ENCODE measurements around the gene TMEM161A. TPM values are rescaled to one million over a fixed set of nuclear protein-coding genes. Genes with fewer than 3 reads are reported as not detected.

Gene TMEM161A
- total RNA-seq, 1 donor: 9.3 TPM

DNA sequence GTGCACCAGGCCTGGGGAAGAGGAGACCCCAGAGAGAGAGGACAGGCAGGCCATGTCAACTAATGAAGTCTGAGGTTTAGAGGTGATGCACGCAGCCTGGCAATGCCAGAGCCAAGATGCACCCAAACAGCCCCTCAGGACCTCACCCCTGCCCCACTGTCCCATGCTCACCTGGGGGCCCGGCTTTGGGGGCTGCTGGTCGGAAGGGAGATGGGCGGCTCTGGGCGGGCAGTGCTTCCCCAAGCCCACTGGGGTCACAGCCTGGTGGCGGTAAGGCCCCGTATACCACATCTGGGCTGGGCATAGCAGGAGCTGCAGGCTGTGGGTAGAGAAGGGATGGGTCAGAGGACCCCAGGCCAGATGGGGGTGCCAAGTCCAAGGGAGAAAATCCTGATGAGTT is 8.6 kb upstream of the TMEM161A start:
- no peak for DNase-seq (ENCODE audit: low read depth)
- no peak overlapping the region for H3K4me3 ChIP-seq (ENCODE audit: low read depth, low read length)
- TF ChIP-seq, protein P1, sequence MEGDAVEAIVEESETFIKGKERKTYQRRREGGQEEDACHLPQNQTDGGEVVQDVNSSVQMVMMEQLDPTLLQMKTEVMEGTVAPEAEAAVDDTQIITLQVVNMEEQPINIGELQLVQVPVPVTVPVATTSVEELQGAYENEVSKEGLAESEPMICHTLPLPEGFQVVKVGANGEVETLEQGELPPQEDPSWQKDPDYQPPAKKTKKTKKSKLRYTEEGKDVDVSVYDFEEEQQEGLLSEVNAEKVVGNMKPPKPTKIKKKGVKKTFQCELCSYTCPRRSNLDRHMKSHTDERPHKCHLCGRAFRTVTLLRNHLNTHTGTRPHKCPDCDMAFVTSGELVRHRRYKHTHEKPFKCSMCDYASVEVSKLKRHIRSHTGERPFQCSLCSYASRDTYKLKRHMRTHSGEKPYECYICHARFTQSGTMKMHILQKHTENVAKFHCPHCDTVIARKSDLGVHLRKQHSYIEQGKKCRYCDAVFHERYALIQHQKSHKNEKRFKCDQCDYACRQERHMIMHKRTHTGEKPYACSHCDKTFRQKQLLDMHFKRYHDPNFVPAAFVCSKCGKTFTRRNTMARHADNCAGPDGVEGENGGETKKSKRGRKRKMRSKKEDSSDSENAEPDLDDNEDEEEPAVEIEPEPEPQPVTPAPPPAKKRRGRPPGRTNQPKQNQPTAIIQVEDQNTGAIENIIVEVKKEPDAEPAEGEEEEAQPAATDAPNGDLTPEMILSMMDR (IDR thresholded peaks at IDR 0.05; ENCODE audit: insufficient read depth, low read length): no peak

DNA sequence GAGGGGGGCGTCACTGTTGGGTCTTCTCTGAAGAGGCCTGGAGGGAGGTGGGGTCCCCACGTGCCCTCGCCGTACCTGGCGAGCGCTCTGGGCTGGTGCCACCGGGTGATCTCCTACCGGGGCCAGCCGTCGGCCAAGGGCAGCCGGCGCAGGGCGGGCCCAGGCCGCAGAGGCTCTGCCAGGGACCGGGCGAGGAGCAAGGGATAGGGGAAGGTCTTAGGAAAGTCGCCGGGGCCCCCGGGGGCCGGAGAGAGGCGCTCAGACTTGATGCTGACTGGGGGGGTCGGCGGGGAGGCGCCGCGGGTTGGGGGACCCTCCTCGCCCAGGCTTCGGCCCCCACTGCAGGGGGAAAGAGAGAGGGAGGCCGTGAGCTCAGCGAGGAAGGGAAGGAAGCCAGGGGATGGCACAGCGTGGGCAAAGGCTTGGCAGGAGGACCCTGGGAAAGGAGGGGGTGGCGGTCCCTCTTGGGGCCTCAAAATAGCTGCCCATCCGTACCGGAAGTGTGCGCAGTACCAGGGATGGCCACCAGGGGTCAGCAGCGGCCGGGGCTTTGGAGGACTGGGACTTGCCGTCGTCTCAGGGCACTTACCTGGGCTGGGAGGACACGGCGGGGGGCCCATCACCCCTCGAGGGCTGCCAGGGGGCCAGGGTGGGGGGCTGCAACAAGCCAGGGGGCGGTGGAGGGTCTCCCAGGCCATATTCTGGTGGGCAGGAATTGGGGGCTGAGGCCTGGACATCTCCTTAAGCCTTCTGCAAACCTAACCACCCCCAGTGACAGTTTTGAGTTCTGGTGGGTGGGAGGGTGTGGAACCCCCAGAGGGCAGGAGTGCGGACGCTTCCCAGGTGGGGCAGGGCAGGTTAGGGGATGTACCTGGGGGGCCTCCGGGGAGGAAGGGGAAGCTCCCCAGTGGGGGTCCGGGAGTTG is 7.7 kb upstream of the TMEM161A start:
- DNase-seq (ENCODE audit: low read depth): peak; percentile 56
- H3K4me3 ChIP-seq (ENCODE audit: low read depth, low read length): no peak overlapping the region
- TF ChIP-seq, protein P1 (IDR thresholded peaks at IDR 0.05; ENCODE audit: insufficient read depth, low read length): peak; percentile 98

DNA sequence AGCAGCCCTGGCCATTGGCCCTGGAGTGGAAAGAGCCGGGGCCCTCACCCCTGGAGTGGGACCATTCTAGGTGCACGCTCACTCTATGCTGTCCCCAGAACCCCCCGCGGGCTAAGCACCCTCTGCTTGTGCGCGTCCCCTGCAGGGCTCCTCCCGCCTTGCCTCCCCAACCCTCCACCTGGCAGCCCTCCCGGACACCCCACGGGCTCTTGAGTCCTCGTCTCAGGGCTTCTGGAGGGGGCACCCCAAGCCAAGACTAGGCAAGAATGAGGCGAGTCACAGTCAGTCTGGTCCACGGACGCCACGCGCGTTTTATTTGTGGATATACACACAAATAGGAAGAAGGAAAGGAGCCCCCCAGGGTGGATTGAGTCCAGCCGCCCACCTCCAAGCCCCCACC is 7.0 kb upstream of the TMEM161A start:
- TF ChIP-seq, protein P1 (IDR thresholded peaks at IDR 0.05; ENCODE audit: insufficient read depth, low read length): no peak
- H3K4me3 ChIP-seq (ENCODE audit: low read depth, low read length): no peak overlapping the region
- no peak for DNase-seq (ENCODE audit: low read depth)

DNA sequence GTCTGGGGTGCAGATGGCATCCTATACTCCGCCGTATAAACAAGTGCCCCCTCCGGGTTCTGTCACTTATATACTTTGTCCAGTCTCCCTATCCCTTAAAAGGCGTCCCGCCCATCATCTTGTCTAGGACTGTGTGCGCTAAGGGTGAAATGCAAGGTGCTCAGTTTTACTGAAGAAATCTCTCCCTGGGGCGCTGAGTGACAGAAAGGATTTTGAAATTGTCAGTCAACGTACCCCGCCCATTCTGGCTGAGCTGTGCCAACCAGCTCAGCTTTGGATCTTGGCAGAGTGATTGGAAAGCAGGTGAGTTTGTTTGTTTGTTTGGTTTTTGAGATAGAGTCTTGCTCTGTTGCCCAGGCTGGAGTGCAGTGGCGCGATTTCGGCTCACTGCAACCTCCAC is 4.1 kb upstream of the TMEM161A start:
- no peak for DNase-seq (ENCODE audit: low read depth)
- no peak overlapping the region for H3K4me3 ChIP-seq (ENCODE audit: low read depth, low read length)
- TF ChIP-seq, protein P1 (IDR thresholded peaks at IDR 0.05; ENCODE audit: insufficient read depth, low read length): no peak

DNA sequence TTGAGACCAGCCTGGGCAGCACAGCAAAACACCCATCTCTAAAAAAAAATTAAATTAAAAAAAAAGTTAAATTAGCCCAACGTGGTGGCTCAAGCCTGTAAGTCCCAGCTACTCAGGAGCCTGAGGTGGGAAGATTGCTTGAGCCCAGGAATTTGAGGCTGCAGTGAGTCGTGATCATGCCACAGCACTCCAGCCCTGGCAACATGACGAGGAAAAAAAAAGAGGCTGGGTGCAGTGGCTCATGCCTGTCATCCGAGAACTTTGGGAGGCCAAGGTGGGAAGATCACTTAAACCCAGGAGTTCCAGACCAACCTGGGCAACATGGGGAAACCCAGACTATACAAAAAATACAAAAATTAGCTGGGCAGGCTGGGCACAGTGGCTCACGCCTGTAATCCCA is 2.2 kb upstream of the TMEM161A start:
- DNase-seq (ENCODE audit: low read depth): no peak

DNA sequence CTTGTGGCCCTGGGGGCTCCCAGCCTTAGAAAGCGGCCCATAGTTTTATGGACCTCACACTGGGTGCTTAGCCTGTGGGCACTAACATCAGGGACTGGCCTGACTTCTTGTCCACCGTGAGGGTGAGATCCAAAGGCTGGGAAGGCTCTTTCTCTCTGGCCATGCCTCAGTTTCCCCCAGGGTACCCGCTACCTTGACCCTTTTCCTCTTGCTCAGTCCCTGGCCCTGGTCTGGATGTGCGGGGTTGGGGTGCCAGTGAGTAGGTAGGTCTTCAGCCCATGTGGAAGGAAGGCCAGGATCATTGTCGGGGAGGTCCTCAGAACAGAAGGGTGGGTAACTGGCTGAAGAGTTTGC is 1.6 kb upstream of the TMEM161A start:
- TF ChIP-seq, protein P1 (IDR thresholded peaks at IDR 0.05; ENCODE audit: insufficient read depth, low read length): no peak
- no peak for DNase-seq (ENCODE audit: low read depth)
- no peak overlapping the region for H3K4me3 ChIP-seq (ENCODE audit: low read depth, low read length)

More for the DNA sequence above, 2.2 kb upstream of the TMEM161A start:
- H3K4me3 ChIP-seq (ENCODE audit: low read depth, low read length): no peak overlapping the region
- TF ChIP-seq, protein P1 (IDR thresholded peaks at IDR 0.05; ENCODE audit: insufficient read depth, low read length): no peak
